Measurements from ENCODE around the gene UGT1A7.
"Not testable (repeated sequence)": the region's sequence is repeated elsewhere in the genome, so short reads cannot be mapped to it uniquely, and the experiment has no call there.

Gene UGT1A7

GRCh38 chr2:233712611-233713261 lies 31.0 kb downstream of the UGT1A7 start, which contains the start of gene UGT1A5:
Gene UGT1A5 (plus strand): TSS chr2:233712907. CDS start chr2:233712992, 85 bp downstream.
- no peak for DNase-seq (ENCODE audit: low spot score)

- DNase-seq (ENCODE audit: low spot score): no peak
Observed at GRCh38 chr2:233713262-233713615, 31.5 kb downstream of the UGT1A7 start.

- no peak for DNase-seq (ENCODE audit: low spot score)
Observed at GRCh38 chr2:233714121-233714520, 32.4 kb downstream of the UGT1A7 start.

GRCh38 chr2:233718552-233718951 lies 36.9 kb downstream of the UGT1A7 start, which contains the start of gene UGT1A4:
Gene UGT1A4 (plus strand): TSS chr2:233718736. CDS start chr2:233718821, 85 bp downstream.
- no peak for DNase-seq (ENCODE audit: low spot score)

- DNase-seq (ENCODE audit: low spot score): no peak
Observed at GRCh38 chr2:233728723-233729301, 47.1 kb downstream of the UGT1A7 start, which contains the start of gene UGT1A3. Gene UGT1A3 (plus strand): TSS chr2:233729042. CDS start chr2:233729127, 85 bp downstream.

- DNase-seq (ENCODE audit: low spot score): not testable (repeated sequence)
Observed at GRCh38 chr2:233736868-233737653, 55.4 kb downstream of the UGT1A7 start.

- DNase-seq (ENCODE audit: low spot score): no peak
Observed at GRCh38 chr2:233740870-233741269, 59.2 kb downstream of the UGT1A7 start.

GRCh38 chr2:233743464-233744259 lies 62.0 kb downstream of the UGT1A7 start:
- DNase-seq (ENCODE audit: low spot score): no peak

GRCh38 chr2:233745073-233745755 lies 63.5 kb downstream of the UGT1A7 start:
- DNase-seq (ENCODE audit: low spot score): no peak

- not testable (repeated sequence) for DNase-seq (ENCODE audit: low spot score)
Observed at GRCh38 chr2:233745838-233746237, 64.1 kb downstream of the UGT1A7 start.

GRCh38 chr2:233746475-233747282 lies 65.0 kb downstream of the UGT1A7 start:
- DNase-seq (ENCODE audit: low spot score): no peak

- DNase-seq (ENCODE audit: low spot score): no peak
Observed at GRCh38 chr2:233747283-233747544, 65.5 kb downstream of the UGT1A7 start.

- DNase-seq (ENCODE audit: low spot score): not testable (repeated sequence)
Observed at GRCh38 chr2:233750689-233751088, 69.0 kb downstream of the UGT1A7 start.

GRCh38 chr2:233751212-233752009 lies 69.7 kb downstream of the UGT1A7 start:
- DNase-seq (ENCODE audit: low spot score): not testable (repeated sequence)

GRCh38 chr2:233754872-233755611 lies 73.3 kb downstream of the UGT1A7 start:
- DNase-seq (ENCODE audit: low spot score): no peak

- no peak for DNase-seq (ENCODE audit: low spot score)
Observed at GRCh38 chr2:233756429-233757081, 74.9 kb downstream of the UGT1A7 start.

GRCh38 chr2:233758141-233758540 lies 76.4 kb downstream of the UGT1A7 start:
- no peak for DNase-seq (ENCODE audit: low spot score)

- no peak for DNase-seq (ENCODE audit: low spot score)
Observed at GRCh38 chr2:233758849-233759248, 77.1 kb downstream of the UGT1A7 start.

- no peak for DNase-seq (ENCODE audit: low spot score)
Observed at GRCh38 chr2:233760043-233760442, 78.3 kb downstream of the UGT1A7 start, which contains the start of gene UGT1A1. Gene UGT1A1 (plus strand): TSS chr2:233760270. CDS start chr2:233760288, 18 bp downstream.

All from CD4-positive, alpha-beta T cell treated with Interleukin-15 for 4 hours (primary cell).